HG02884 (cell line): ENCODE measurements around the gene GTF2A1.
"Not testable (repeated sequence)": the region's sequence is repeated elsewhere in the genome, so short reads cannot be mapped to it uniquely, and the experiment has no call there.

ENCODE experiments used
- ATAC-seq: cut with Tn5 transposase; IDR thresholded peaks from one replicate; pipeline ENCODE4 v1.9.1; 2021; ENCODE audit warnings: mild to moderate bottlenecking, moderate library complexity; ENCODE audit not compliant: unreplicated experiment

GTF2A1 gene

GRCh38 chr14:81233615-81234014 lies 12.9 kb upstream of the GTF2A1 start:
- no peak for ATAC-seq

GRCh38 chr14:81231540-81231939 lies 10.8 kb upstream of the GTF2A1 start:
- ATAC-seq = no peak

GRCh38 chr14:81224222-81224621 lies 3.5 kb upstream of the GTF2A1 start:
- no peak for ATAC-seq

DNA sequence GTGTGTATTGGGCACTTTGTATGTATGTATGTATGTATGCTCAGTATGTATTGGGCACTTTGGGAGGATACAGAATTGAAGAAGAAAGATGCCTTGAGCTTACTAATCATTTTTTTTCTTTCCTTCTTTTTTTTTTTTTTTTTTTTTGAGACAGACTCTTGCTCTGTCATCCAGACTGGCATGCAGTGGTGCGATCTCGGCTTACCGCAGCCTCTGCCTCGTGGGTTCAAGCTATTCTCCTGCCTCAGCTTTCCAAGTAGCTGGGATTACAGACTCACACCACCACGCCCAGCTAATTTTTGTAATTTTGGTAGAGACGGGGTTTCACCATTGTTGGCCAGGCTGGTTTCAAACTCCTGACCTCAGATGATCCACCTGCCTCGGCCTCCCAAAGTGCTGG lies 3.0 kb upstream of the GTF2A1 start:
- ATAC-seq = not testable (repeated sequence)

- no peak for ATAC-seq
Observed at GRCh38 chr14:81222691-81223090, 1.9 kb upstream of the GTF2A1 start.

DNA sequence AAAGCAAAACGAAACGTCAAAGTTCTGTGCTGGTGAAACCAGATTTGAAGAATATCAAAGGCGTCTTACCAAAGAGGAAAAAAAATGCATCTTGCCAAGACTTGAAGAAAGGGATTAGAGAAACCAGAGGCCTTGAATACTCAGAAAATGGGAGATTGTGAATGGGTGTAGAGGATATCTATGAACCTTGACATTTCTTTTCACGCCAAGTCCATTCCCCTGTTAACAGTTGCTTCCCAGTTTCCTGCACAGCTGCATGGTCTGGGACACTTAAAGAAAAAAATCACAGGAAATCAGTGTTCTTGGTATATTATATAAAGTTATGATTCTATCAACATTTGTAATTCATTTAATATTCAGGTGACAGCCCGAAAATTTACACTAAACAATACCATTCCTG lies 1.4 kb upstream of the GTF2A1 start:
- ATAC-seq = no peak

DNA sequence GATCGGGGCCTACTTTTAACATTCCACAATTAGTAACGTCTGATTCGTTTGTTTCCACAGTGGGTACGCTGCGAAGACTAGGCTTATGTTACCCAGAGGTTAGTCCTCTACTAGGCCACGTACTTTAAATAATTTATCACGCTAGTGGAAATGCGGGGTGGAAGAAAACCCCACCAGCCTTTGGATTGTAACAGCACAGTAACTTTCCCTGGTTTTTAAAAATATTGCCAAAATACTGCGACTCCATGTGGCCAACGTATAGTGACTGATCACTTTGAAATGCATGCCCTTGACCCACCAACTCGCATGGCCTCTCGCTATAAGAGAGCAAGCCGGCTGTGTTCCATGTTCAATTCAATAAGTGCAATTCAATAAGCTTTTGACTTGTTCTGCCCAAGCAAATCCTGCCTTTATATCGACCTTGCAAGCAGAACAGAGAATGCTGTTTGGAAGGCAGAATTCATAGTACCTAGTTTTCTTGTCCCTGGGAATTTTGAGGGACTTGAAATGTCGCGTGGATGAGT lies 882 bp upstream of the GTF2A1 start:
- ATAC-seq = no peak

- ATAC-seq = no peak
Observed at GRCh38 chr14:81220580-81220829, 254 bp downstream of the GTF2A1 start.

GRCh38 chr14:81219759-81220579 lies 790 bp downstream of the GTF2A1 start:
- no peak for ATAC-seq

DNA sequence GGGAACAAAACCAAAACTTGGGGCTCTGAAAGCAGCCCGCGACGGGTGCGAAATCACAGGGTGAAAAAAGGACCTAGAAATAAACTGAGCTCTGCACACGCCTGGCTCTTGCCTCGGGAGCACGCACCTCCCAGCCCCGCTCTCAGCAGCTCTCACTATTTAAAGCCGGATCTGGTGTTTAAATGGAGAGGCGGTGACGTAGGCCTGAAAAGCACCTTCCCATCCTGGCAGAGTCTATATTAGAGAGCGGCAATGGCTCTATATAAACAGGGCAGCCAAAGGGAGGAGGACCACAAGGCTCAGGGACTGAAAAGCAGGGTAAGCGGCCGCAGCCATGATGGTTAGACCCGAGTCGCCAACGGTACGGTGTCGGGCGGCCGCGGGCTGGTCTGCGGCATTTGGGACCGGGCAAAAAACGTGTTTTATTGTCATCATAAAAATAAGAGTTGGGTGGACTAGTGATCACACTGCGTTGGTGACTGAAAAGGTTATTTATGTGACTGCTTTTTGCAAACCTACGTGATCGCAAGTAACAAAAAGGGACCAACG lies 1.5 kb downstream of the GTF2A1 start:
- peak; percentile 55 for ATAC-seq

DNA sequence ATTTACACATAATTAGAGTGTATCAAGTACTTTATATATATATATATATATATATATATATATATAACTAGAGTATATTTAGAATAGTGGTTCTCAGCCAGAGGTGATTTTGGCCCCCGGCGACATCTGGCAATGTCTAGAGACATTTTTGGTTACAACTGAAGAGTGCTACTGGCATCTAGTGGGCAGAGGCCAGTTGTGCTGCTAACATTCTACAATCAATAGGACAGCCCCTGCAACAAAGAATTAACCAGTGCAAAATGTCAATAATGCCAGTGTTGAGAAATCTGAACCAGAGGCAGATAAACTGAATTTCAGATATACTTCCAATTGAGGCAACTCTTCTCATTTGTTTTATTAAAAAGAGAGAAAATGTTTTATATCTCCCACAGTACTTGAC lies 8.9 kb downstream of the GTF2A1 start:
- no peak for ATAC-seq

- peak; percentile 59 for ATAC-seq
Observed at GRCh38 chr14:81209167-81209836, 11.5 kb downstream of the GTF2A1 start.

GRCh38 chr14:81208489-81208888 lies 12.3 kb downstream of the GTF2A1 start:
- no peak for ATAC-seq

DNA sequence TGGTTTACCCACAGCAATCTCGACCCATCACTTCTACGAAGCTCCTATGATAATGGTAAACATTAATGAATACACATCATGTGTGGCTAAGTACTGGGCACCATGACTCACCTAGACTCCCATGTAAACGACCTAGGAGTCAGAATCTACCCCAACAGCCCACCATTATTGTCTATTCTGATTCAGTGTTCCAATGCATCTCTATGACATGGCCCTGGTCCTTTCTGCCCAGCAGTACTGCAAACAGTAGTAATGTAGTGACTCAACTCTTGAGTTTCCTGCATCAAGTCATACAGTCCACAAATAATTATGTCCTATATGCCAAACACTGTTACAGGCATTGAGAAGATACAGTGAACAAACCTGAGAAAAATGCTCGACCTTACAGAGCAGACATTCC lies 14.6 kb downstream of the GTF2A1 start:
- peak; percentile 36 for ATAC-seq

- no peak for ATAC-seq
Observed at GRCh38 chr14:81205639-81206038, 15.1 kb downstream of the GTF2A1 start.

DNA sequence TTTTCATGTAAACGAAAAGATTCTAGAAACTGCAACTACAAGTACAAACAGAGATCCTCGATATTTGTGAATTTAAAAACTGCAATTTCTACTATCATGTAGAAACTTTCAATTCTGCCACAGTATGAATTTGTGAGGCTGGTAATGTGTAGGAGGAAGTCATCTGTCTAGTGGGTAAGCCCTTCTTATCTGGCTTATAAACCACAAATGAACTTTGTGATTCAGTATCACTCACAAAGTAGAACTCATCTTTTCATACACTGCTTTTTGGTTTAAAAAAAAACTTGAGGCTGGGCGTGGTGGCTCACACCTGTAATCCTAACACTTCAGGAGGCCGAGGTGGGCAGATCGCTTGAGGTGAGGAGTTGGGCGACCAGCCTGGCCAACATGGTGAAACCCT lies 20.7 kb downstream of the GTF2A1 start:
- no peak for ATAC-seq

DNA sequence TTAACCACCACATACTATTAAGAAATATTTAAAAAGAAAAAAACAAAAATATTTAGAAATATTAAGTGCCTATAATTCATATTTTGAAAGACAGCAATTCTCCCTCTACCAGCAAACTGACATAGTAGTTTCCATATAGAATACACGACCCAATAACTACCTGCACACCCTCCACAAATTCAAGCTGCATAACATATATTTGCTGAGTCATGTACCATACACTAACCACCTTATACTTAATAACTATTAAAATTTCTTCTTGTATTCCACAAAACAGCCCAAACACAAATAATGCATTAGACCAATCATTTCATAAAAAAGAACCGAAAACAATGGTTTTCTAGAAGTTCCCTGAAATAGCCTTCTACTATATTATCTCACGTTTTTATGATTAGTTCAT lies 21.7 kb downstream of the GTF2A1 start:
- ATAC-seq = no peak

DNA sequence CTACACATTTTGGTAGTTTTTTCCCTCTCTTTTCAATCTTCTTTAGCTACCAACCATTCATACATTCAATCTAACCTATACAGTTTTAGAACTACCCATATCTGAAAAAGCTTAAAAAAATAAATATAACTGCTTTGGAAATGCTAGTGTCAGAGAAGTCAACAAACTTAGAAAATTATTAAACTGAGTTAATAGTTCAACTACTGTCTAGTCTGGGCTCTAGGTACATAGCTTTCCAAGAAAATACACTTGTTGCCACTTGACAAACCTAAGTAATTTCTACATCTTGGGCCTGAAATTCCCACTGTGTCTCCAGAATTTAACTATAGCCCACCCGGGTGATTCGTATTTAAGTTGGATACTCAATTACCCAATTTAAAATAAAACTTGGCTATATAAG lies 22.1 kb downstream of the GTF2A1 start:
- ATAC-seq = no peak

GRCh38 chr14:81193924-81194633 lies 26.7 kb downstream of the GTF2A1 start:
- peak; percentile 83 for ATAC-seq

GRCh38 chr14:81192594-81192993 lies 28.2 kb downstream of the GTF2A1 start:
- ATAC-seq = no peak

GRCh38 chr14:81187832-81188522 lies 32.8 kb downstream of the GTF2A1 start:
- peak; percentile 80 for ATAC-seq
